BE2C (cell line): ENCODE results near the gene PORCN.

Source experiments
- DNase-seq: peaks from one replicate; pipeline ENCODE4 v3.0.0-alpha.2; 2020
- H3K27me3 ChIP-seq: fragments of 250-450 bp; sonication (Bioruptor Pico); 2 replicates; pipeline ENCODE4 v1.5.1; 2020; ENCODE audit warnings: mild to moderate bottlenecking
- H3K36me3 ChIP-seq: fragments of 250-450 bp; sonication (Bioruptor Pico); 2 replicates; pipeline ENCODE4 v1.5.1; 2020; ENCODE audit warnings: mild to moderate bottlenecking
- H3K4me1 ChIP-seq: fragments of 250-450 bp; sonication (Bioruptor Pico); 2 replicates; pipeline ENCODE4 v1.5.1; 2020
- H3K4me3 ChIP-seq: 2 replicates; pipeline ENCODE4 v1.5.1; 2011; ENCODE audit warnings: low read depth, low read length
- H3K9me3 ChIP-seq: fragments of 250-450 bp; sonication (Bioruptor Pico); 2 replicates; pipeline ENCODE4 v1.5.1; 2020
- CTCF ChIP-seq: IDR thresholded peaks from 2 replicates; pipeline ENCODE4 v1.5.1; 2012; ENCODE audit warnings: mild to moderate bottlenecking, low read depth, low read length

PORCN gene

GRCh38 chrX:48474581-48474980 is 34.2 kb upstream of the PORCN start:
- TF ChIP-seq CTCF = no peak

DNA sequence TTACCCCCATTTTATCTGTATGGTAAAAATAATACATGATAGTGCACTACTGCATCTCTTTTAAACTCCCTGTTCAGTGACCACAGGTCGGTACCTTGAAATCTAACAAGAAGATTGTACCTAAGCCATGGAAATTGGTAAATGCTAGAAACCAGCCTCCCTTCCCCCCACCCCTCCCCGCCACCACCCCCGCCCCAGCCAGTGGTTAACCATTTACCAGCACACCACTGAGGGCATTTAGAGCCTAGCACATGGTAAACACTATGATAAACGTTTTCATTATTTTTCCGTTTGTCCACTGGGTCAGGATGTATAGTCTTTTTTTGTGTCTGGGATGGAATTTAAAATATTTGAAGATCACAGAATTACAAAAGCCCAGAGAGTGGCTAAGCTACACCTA is 33.5 kb upstream of the PORCN start:
- DNase-seq = no peak
- Histone ChIP-seq H3K4me3 (peak overlapping the region; percentile 89), H3K4me1 (no peaks in the 10 kb centered on the region), H3K27me3 (no peaks in the 10 kb centered on the region), H3K9me3 (no peaks in the 10 kb centered on the region), H3K36me3 (peaks cover 7% of the 10 kb centered on the region)
- no peak for TF ChIP-seq CTCF

More at GRCh38 chrX:48474581-48474980, 34.2 kb upstream of the PORCN start:
- no peaks in the 10 kb centered on the region for H3K27me3 ChIP-seq
- no peaks in the 10 kb centered on the region for H3K4me1 ChIP-seq
- no peak overlapping the region for H3K4me3 ChIP-seq
- H3K9me3 ChIP-seq = no peaks in the 10 kb centered on the region
- no peak for DNase-seq
- peaks cover 7% of the 10 kb centered on the region for H3K36me3 ChIP-seq

DNA sequence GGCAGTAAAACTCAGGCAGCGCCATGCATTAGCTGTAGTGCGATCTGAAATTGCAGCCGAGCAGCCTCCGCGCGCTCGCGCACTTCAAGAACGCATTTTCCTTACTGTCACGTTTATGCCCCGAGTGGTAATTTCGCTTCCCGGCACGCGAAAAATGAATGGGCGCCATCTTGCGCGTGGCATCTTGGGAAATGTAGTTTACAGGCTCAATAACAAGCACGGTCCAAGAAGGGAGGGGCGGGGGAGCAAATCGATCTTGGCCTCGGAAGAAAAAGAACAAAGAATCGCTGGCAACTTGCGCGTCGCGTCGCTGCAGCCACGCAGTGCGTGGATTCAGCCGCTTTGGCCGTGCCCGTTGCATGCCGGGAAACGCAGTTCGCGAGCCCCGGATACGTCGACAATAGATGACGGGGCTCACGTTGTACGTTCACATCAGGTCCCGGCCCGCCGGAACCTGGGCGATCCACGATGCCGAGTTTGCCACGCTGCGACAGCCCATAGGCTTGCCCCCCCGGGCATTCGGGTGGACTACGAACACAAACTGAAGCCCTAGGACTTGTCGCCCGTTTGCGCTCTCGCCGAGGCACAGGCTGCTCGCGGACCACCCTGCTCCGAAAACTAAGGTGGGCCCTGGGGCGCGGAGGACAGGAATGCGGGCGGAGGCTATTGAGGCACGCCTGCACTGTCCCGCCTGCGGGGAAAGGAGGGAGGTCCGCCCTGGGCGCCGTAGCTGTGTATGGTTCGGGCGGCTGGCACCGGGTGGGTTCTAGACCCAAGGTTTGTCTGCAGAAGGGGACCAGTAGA is 32.8 kb upstream of the PORCN start, which contains the start of gene FTSJ1:
TSS of gene FTSJ1 (plus strand) at position 426 of the 804 bp plus-strand sequence. CDS start 1,849 bp downstream, outside the sequence.
- no peaks in the 10 kb centered on the region for H3K27me3 ChIP-seq
- peak within 1 kb of the TSS; percentile 89 for H3K4me3 ChIP-seq
- H3K36me3 ChIP-seq = peaks cover 7% of the 10 kb centered on the region
- H3K9me3 ChIP-seq = no peaks in the 10 kb centered on the region
- H3K4me1 ChIP-seq = no peaks in the 10 kb centered on the region
- peak; percentile 86 for DNase-seq
- no peak for TF ChIP-seq CTCF

- Histone ChIP-seq H3K9me3 (no peaks in the 10 kb centered on the region), H3K36me3 (peaks cover 7% of the 10 kb centered on the region), H3K27me3 (no peaks in the 10 kb centered on the region), H3K4me3 (peak overlapping the region; percentile 89), H3K4me1 (no peaks in the 10 kb centered on the region)
- no peak for DNase-seq
- TF ChIP-seq CTCF = no peak
Observed at GRCh38 chrX:48476919-48477318, 31.9 kb upstream of the PORCN start.

GRCh38 chrX:48477960-48478755 is 30.6 kb upstream of the PORCN start:
- Histone ChIP-seq H3K27me3 (no peaks in the 10 kb centered on the region), H3K4me3 (no peak overlapping the region), H3K9me3 (no peaks in the 10 kb centered on the region), H3K36me3 (peaks cover 7% of the 10 kb centered on the region), H3K4me1 (no peaks in the 10 kb centered on the region)
- DNase-seq = no peak
- TF ChIP-seq CTCF = no peak

- no peak for DNase-seq
- H3K36me3 ChIP-seq = peaks cover 7% of the 10 kb centered on the region
- no peaks in the 10 kb centered on the region for H3K9me3 ChIP-seq
- H3K4me1 ChIP-seq = no peaks in the 10 kb centered on the region
- no peaks in the 10 kb centered on the region for H3K27me3 ChIP-seq
- no peak for TF ChIP-seq CTCF
- no peak overlapping the region for H3K4me3 ChIP-seq
Observed at GRCh38 chrX:48478806-48479205, 30.0 kb upstream of the PORCN start.
